Testis (tissue), 3 donors: ENCODE measurements around the gene CD81. TPM values are rescaled to one million over a fixed set of nuclear protein-coding genes. Genes with fewer than 3 reads are reported as not detected.

Source experiments
- DNase-seq: peaks from one replicate; pipeline ENCODE4 v3.0.0-alpha.2; 2019
- H3K27ac ChIP-seq, 2 donors: fragments of 200-600 bp; sonication (generic); one replicate each; pipeline ENCODE4 v1.5.1; 2019
- H3K27me3 ChIP-seq: fragments of 200-600 bp; sonication (generic); one replicate; pipeline ENCODE4 v1.5.1; 2019
- H3K36me3 ChIP-seq: fragments of 200-600 bp; sonication (generic); one replicate; pipeline ENCODE4 v1.5.1; 2017; ENCODE audit warnings: low read depth; ENCODE audit errors: missing control alignments
- H3K4me1 ChIP-seq: fragments of 200-600 bp; sonication (generic); one replicate; pipeline ENCODE4 v1.5.1; 2019
- H3K4me3 ChIP-seq, 2 donors: fragments of 200-600 bp; sonication (generic); one replicate each; pipeline ENCODE4 v1.5.1; 2017 to 2019
- H3K9me3 ChIP-seq: fragments of 200-600 bp; sonication (generic); one replicate; pipeline ENCODE4 v1.5.1; 2017
- CTCF ChIP-seq, 3 experiments: fragments of 450-650 bp in 2 of 3; fragments of 200-600 bp in 1 of 3; sonication (generic) in 1 of 3; IDR thresholded peaks; one replicate each; pipeline ENCODE4 v1.5.1; 2016 to 2019; ENCODE audit warnings: antibody characterized with exemption in 3 of 3, mild to moderate bottlenecking in 2 of 3, moderate library complexity in 1 of 3
- POLR2A ChIP-seq: fragments of 450-650 bp; IDR thresholded peaks from one replicate; pipeline ENCODE4 v1.6.1; 2017; ENCODE audit warnings: antibody characterized with exemption, mild to moderate bottlenecking, moderate library complexity
- WGBS, 2 donors: methylation state at CpG; one replicate each; pipeline ENCODE4 v1.1.5; 2018; 5-methylcytosine and 5-hydroxymethylcytosine counted together
- intact Hi-C: fragments of 100-400 bp; cut with DNase I; formaldehyde crosslinking; loops from one replicate; pipeline ENCODE4 v1.15.1; 2023; ENCODE audit warnings: low total_unique reads
- polyA plus RNA-seq: library from polyadenylated mRNA; stranded (reverse); fragments of 350-450 nt; fragmentation: Illumina TruSeq; extraction: RNeasy Lipid Tissue Mini Kit (QIAGEN cat#74804); gene quantifications from one replicate; pipeline ENCODE4 v1.2.3, GENCODE V29; 2014; ENCODE audit warnings: low read depth, low replicate concordance; ENCODE audit not compliant: insufficient read depth
- total RNA-seq, 2 donors: library from RNA; depleted of rRNA; stranded (reverse); fragments of >200 nt; gene quantifications; one replicate each; pipeline ENCODE4 v1.2.3, GENCODE V29; 2016

CD81 gene
- total and polyA plus RNA-seq, 3 donors from 2014 or later, result 541 to 829 (median 665) TPM

- Histone ChIP-seq H3K4me3 (no peak overlapping the region), H3K9me3 (no peaks in the 10 kb centered on the region), H3K36me3 (no peaks in the 10 kb centered on the region), H3K27ac (no peak overlapping the region), H3K27me3 (no peaks in the 10 kb centered on the region), H3K4me1 (no peaks in the 10 kb centered on the region)
- DNase-seq, result no peak
- WGBS, 2 donors, result 90 to 98% methylated on average over 13 to 28 of the region's 28 CpGs
- TF ChIP-seq CTCF (IDR thresholded peaks at IDR 0.05) (no peak), POLR2A (no peak)
- intact Hi-C loops, result loop anchor here (5.0 kb wide), 1 partner anchor 108 kb away; no protein-coding TSS in a partner anchor
Observed at GRCh38 chr11:2415171-2415570, 38.1 kb downstream of the CD81 start.

- intact Hi-C loops, result loop anchor here (5.0 kb wide), 1 partner anchor 108 kb away; no protein-coding TSS in a partner anchor
- H3K4me3 ChIP-seq, result no peak overlapping the region
- H3K9me3 ChIP-seq, result no peaks in the 10 kb centered on the region
- H3K36me3 ChIP-seq, result no peaks in the 10 kb centered on the region
- no peaks in the 10 kb centered on the region for H3K27me3 ChIP-seq
- 88 to 91% methylated on average over 22 to 34 of the region's 34 CpGs for WGBS, 2 donors
- no peak overlapping the region for H3K27ac ChIP-seq
- no peak for DNase-seq
- TF ChIP-seq POLR2A (no peak), CTCF (IDR thresholded peaks at IDR 0.05) (no peak)
- H3K4me1 ChIP-seq, result peaks cover 3% of the 10 kb centered on the region
Observed at GRCh38 chr11:2415601-2416380, 38.7 kb downstream of the CD81 start.

GRCh38 chr11:2416765-2417164, 39.7 kb downstream of the CD81 start:
- Histone ChIP-seq H3K9me3 (no peaks in the 10 kb centered on the region), H3K27ac (no peak overlapping the region), H3K4me1 (peaks cover 3% of the 10 kb centered on the region), H3K36me3 (no peaks in the 10 kb centered on the region), H3K27me3 (no peaks in the 10 kb centered on the region), H3K4me3 (no peak overlapping the region)
- DNase-seq, result no peak
- 84 to 88% methylated on average over 18 of the region's 18 CpGs for WGBS, 2 donors
- TF ChIP-seq CTCF (IDR thresholded peaks at IDR 0.05), result no peak
- TF ChIP-seq POLR2A, result no peak
- intact Hi-C loops, result loop anchor here (5.0 kb wide), 1 partner anchor 109 kb away; no protein-coding TSS in a partner anchor

GRCh38 chr11:2417856-2418692, 41.0 kb downstream of the CD81 start:
- 56 to 78% methylated on average over 4 to 30 of the region's 30 CpGs for WGBS, 2 donors
- no peaks in the 10 kb centered on the region for H3K36me3 ChIP-seq
- no peak for TF ChIP-seq CTCF (IDR thresholded peaks at IDR 0.05)
- TF ChIP-seq POLR2A, result no peak
- no peaks in the 10 kb centered on the region for H3K27me3 ChIP-seq
- H3K4me3 ChIP-seq, result no peak overlapping the region
- intact Hi-C loops, result loop anchor here (5.0 kb wide), 1 partner anchor 111 kb away; no protein-coding TSS in a partner anchor
- H3K27ac ChIP-seq, result no peak overlapping the region
- no peaks in the 10 kb centered on the region for H3K9me3 ChIP-seq
- H3K4me1 ChIP-seq, result peaks cover 3% of the 10 kb centered on the region
- DNase-seq, result no peak
